Rectal smooth muscle tissue (tissue), 1 donor: ENCODE data around the gene NRROS.

Source experiments
- H3K27ac ChIP-seq: one replicate; pipeline ENCODE4 v1.7.0; 2013; ENCODE audit warnings: low read depth, low read length, inconsistent platforms
- H3K27me3 ChIP-seq: one replicate; pipeline ENCODE4 v1.7.0; 2013; ENCODE audit warnings: low read length; ENCODE audit not compliant: control insufficient read depth, insufficient read depth
- H3K36me3 ChIP-seq: one replicate; pipeline ENCODE4 v1.7.0; 2013; ENCODE audit warnings: low read length; ENCODE audit not compliant: control insufficient read depth, insufficient read depth
- H3K4me1 ChIP-seq: one replicate; pipeline ENCODE4 v1.7.0; 2013; ENCODE audit warnings: low read length; ENCODE audit not compliant: control insufficient read depth, insufficient read depth
- H3K4me3 ChIP-seq: one replicate; pipeline ENCODE4 v1.7.0; 2013; ENCODE audit warnings: low read length
- H3K9ac ChIP-seq: one replicate; pipeline ENCODE4 v1.7.0; 2013; ENCODE audit warnings: low read length

NRROS gene

DNA sequence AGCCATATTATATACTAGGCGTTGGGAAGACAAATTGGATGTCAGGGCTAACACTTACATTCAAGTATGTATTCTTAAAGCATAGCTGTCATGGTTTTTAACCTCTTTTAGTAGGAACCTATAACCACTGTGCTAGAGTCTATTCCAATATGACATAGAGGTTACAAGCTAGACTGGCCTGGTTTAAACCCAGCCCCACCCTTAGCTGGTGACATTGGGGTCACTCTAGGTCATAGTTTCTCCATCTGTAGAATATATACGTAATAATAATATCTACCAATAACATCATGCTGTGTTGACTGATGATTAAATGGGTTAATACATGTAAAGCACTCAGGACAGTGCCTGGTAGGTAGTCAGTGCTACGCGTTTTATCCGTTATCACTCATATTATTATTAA is 16.7 kb downstream of the NRROS start:
- no peak overlapping the region for H3K4me3 ChIP-seq
- no peaks in the 10 kb centered on the region for H3K36me3 ChIP-seq
- H3K27me3 ChIP-seq: no peaks in the 10 kb centered on the region
- no peak overlapping the region for H3K27ac ChIP-seq
- H3K9ac ChIP-seq: no peak overlapping the region
- H3K4me1 ChIP-seq: no peaks in the 10 kb centered on the region

DNA sequence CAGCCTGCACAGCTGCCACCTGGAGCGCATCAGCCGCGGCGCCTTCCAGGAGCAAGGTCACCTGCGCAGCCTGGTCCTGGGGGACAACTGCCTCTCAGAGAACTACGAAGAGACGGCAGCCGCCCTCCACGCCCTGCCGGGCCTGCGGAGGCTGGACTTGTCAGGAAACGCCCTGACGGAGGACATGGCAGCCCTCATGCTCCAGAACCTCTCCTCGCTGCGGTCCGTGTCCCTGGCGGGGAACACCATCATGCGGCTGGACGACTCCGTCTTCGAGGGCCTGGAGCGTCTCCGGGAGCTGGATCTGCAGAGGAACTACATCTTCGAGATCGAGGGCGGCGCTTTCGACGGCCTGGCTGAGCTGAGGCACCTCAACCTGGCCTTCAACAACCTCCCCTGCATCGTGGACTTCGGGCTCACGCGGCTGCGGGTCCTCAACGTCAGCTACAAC is 20.4 kb downstream of the NRROS start:
- no peak overlapping the region for H3K27ac ChIP-seq
- no peak overlapping the region for H3K9ac ChIP-seq
- no peaks in the 10 kb centered on the region for H3K36me3 ChIP-seq
- no peak overlapping the region for H3K4me3 ChIP-seq
- no peaks in the 10 kb centered on the region for H3K4me1 ChIP-seq
- no peaks in the 10 kb centered on the region for H3K27me3 ChIP-seq

DNA sequence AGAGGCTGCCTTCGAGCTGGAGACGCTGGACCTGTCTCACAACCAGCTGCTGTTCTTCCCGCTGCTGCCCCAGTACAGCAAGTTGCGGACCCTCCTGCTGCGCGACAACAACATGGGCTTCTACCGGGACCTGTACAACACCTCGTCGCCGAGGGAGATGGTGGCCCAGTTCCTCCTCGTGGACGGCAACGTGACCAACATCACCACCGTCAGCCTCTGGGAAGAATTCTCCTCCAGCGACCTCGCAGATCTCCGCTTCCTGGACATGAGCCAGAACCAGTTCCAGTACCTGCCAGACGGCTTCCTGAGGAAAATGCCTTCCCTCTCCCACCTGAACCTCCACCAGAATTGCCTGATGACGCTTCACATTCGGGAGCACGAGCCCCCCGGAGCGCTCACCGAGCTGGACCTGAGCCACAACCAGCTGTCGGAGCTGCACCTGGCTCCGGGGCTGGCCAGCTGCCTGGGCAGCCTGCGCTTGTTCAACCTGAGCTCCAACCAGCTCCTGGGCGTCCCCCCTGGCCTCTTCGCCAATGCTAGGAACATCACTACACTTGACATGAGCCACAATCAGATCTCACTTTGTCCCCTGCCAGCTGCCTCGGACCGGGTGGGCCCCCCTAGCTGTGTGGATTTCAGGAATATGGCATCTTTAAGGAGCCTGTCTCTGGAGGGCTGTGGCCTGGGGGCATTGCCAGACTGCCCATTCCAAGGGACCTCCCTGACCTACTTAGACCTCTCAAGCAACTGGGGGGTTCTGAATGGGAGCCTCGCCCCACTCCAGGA is 21.1 kb downstream of the NRROS start:
- Histone ChIP-seq H3K4me3 (no peak overlapping the region), H3K36me3 (no peaks in the 10 kb centered on the region), H3K27ac (no peak overlapping the region), H3K27me3 (no peaks in the 10 kb centered on the region), H3K4me1 (no peaks in the 10 kb centered on the region), H3K9ac (no peak overlapping the region)

DNA sequence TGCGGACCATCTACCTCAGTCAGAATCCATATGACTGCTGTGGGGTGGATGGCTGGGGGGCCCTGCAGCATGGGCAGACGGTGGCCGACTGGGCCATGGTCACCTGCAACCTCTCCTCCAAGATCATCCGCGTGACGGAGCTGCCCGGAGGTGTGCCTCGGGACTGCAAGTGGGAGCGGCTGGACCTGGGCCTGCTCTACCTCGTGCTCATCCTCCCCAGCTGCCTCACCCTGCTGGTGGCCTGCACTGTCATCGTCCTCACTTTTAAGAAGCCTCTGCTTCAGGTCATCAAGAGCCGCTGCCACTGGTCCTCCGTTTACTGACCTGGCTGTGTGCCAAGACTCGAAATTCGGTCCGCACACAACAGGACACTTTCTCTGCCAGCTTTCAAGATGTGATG is 21.9 kb downstream of the NRROS start:
- Histone ChIP-seq H3K9ac (no peak overlapping the region), H3K4me1 (no peaks in the 10 kb centered on the region), H3K4me3 (no peak overlapping the region), H3K36me3 (no peaks in the 10 kb centered on the region), H3K27me3 (no peaks in the 10 kb centered on the region), H3K27ac (no peak overlapping the region)

DNA sequence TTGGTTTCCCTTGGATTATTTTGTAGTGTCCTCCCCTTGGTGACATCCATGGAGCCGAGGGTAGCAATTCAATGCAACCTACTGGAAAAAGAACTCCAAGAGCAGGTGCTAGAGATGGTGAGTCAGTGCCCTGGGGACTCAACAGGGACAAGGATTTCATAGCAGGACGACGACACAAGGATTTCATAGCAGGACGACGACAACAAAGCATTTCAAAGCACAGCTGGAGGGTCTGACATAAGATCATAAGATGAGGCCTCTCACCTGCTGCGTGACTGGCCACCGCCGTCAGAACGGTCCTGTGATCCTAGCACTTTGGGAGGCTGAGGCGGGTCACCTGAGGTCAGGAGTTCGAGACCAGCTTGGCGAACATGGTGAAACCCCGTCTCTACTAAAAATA is 22.5 kb downstream of the NRROS start:
- no peak overlapping the region for H3K4me3 ChIP-seq
- H3K27ac ChIP-seq: no peak overlapping the region
- no peaks in the 10 kb centered on the region for H3K27me3 ChIP-seq
- H3K9ac ChIP-seq: no peak overlapping the region
- no peaks in the 10 kb centered on the region for H3K4me1 ChIP-seq
- no peaks in the 10 kb centered on the region for H3K36me3 ChIP-seq

DNA sequence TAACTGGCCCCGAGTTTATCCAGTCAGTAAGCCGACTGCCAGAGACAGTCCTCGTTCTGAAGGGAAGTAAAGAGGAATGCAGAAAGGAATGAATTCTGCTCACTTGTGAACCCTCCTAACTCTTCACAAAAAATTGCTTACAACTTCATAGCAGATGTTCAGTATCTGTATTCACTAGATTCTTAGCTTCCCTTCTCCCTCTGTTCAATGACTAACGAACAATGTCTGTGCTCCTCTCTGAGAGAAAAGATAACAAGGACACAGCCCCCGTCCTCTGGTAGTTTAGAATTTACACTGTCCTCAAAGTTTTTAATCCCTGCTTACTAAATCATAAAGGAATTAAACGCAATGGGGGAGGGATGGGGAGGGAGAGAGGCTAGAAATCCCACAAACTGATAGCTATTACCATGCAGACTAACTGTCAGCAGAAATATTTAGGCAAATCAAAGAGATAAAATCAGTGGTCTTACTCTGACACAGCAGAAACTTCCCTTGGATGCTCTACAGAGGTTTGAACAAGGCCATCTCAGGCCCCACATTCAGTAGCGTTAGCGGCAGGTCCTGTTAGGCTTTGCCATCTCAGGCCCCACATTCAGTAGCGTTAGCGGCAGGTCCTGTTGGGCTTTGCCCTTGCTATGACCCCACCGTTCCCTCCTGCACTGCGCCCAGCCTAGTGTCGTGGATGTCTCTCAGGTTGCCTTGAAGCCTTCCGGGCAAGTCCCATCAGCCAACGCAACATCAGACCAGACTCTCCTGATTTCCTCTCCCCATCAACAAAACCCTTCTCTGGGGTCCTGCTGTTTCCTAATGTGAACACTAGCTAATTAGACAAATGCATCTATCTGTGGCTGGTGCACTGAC is 23.4 kb downstream of the NRROS start:
- Histone ChIP-seq H3K36me3 (no peaks in the 10 kb centered on the region), H3K9ac (no peak overlapping the region), H3K4me3 (no peak overlapping the region), H3K27ac (no peak overlapping the region), H3K27me3 (no peaks in the 10 kb centered on the region), H3K4me1 (no peaks in the 10 kb centered on the region)

DNA sequence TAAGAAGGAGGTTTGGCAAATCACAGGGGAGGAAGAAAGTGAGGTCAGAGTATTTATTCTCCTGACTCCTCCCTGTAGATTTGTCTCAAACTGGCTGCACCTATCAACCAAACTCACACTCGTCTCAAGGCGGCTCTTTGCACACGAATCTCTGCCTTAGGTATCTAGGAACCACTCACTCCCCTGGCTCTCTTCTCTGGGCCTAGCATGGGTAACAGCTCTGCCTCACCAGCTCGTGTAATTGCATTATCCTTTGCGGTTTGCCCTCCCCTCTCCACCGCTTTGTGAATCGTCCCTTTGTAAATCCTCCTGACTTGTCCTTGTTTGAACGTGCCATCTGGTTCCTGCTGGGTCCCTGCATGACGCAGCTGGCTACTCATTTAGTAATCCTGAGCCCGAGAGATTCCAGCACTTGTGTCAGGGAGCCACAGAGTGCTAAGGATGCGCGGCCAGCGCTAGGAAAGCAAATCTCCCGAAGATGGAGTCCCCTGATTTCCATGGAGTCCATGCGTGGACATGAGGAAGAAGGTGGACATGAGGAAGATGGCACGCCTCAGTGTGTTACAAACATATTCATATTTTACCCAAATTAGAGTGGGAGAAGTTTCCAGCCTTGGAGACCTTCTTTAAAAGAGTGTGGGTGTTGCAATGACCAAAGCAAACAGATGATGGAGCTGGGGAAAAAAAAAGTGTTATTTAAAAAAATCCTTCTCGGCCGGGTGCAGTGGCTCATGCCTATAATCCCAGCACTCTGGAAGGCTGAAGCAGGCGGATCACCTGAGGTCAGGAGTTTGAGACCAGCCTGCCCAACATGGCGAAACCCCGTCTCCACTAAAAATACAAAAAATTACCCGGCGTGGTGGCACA is 26.7 kb downstream of the NRROS start:
- no peaks in the 10 kb centered on the region for H3K4me1 ChIP-seq
- no peak overlapping the region for H3K27ac ChIP-seq
- no peak overlapping the region for H3K9ac ChIP-seq
- no peaks in the 10 kb centered on the region for H3K36me3 ChIP-seq
- H3K27me3 ChIP-seq: no peaks in the 10 kb centered on the region
- H3K4me3 ChIP-seq: no peak overlapping the region

DNA sequence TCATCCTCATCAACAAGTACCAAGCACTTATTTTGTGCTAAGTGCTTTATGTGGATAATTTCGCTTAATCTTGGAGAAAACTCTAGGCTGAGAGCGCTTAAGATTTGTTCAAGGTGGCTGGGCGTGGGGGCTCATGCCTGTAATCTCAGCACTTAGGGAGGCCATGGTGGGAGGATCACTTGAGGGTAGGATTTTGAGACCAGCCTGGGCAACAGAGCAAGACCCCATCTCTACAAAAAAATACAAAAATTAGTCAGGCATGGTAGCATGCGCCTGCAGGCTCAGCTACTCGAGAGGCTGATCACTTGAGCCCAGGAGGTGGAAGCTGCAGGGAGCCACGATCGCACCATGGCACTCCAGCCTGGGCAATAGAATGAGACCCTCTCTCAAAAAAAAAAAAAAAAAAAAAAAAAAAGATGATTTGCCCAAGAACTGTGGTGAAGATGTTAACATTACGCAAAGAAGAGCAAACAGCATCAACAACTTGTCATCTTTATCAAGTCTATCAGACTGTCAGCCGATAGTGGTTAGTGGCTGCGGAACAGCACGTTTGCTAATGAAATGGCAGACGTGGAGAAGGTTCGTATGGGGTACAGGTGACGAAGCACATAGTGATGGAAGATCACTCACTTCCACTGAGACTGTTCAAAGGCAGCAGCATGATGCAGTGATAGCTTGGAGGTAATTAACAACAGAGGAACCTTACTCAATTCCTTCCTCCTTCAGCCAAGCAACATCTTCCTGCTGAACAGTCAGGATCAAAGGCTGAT is 27.7 kb downstream of the NRROS start:
- Histone ChIP-seq H3K4me1 (no peaks in the 10 kb centered on the region), H3K27me3 (no peaks in the 10 kb centered on the region), H3K27ac (no peak overlapping the region), H3K9ac (no peak overlapping the region), H3K4me3 (no peak overlapping the region), H3K36me3 (no peaks in the 10 kb centered on the region)

DNA sequence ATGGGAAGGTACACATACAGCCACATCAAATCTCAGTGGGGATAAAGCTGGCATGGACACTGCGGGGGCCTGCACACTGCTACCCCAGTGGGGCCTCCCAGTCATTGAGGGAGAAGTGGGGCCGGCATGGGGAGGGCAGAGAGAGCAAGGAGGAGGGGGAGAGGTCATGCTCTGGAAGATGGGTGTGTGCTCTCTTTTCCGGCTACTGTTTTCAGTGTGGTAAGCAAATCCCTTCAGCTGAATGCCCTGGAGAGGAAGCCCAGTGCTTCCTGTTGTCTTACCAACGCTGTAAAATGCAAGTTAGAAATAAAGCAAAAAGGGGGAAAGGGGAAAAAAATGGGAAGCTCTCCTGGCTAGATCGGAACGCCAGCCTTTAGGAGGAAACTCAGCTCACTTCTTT is 30.8 kb downstream of the NRROS start:
- Histone ChIP-seq H3K4me3 (no peak overlapping the region), H3K9ac (no peak overlapping the region), H3K27me3 (no peaks in the 10 kb centered on the region), H3K4me1 (no peaks in the 10 kb centered on the region), H3K36me3 (no peaks in the 10 kb centered on the region), H3K27ac (no peak overlapping the region)

DNA sequence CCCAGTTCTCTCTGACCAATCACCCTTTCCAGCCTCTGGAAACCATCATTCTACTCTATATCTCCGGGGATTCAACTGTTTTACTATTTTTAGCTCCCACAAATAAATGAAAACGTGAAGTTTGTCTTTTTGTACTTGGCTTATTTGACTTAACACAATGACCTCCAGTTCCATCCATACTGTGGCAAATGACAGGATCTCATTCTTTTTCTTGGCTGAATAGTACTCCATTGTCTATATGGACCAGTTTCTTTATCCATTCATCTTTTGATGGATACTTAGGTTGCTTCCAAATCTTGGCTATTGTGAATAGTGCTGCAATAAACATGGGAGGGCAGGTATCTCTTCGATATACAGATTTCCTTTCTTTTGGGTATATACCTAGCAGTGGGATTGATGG is 34.1 kb downstream of the NRROS start:
- Histone ChIP-seq H3K9ac (no peak overlapping the region), H3K27me3 (no peaks in the 10 kb centered on the region), H3K36me3 (no peaks in the 10 kb centered on the region), H3K4me3 (no peak overlapping the region), H3K27ac (no peak overlapping the region), H3K4me1 (no peaks in the 10 kb centered on the region)

DNA sequence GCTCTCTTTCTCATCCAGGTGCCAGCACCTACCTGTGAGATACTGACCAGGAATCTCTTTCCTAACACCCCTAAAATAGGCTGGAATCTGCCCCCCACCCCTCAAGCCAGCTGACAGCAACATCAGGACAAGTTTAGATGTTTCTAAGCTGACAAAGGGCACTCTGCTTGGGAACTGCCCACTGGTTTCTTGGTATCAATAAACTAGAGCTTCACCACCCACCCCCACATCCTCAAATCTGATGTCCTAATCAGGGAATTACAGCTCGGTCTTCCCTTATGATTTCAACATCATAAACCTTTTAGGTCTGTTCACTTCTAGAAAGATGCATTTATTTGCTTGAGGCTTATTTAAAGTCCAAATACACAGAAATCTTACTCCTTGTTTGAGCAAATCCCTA is 37.9 kb downstream of the NRROS start:
- Histone ChIP-seq H3K27me3 (no peaks in the 10 kb centered on the region), H3K4me3 (no peak overlapping the region), H3K36me3 (no peaks in the 10 kb centered on the region), H3K27ac (no peak overlapping the region), H3K9ac (no peak overlapping the region), H3K4me1 (no peaks in the 10 kb centered on the region)
